ENCODE measurements around the gene RALGAPA2. TPM values are rescaled to one million over a fixed set of nuclear protein-coding genes. Genes with fewer than 3 reads are reported as not detected.

The RALGAPA2 gene
- total RNA-seq, 1 experiment from 2014 or later: 9.8 TPM

- no peak for TF ChIP-seq CTCF (IDR thresholded peaks at IDR 0.05; ENCODE audit: unreplicated experiment)
- Mint-ChIP-seq H3K4me3 (ENCODE audit: unreplicated experiment) (no peak overlapping the region), H3K4me1 (ENCODE audit: insufficient read depth, unreplicated experiment) (no peaks in the 10 kb centered on the region), H3K27me3 (ENCODE audit: insufficient read depth, unreplicated experiment) (no peaks in the 10 kb centered on the region), H3K36me3 (ENCODE audit: insufficient read depth, unreplicated experiment) (peaks cover 11% of the 10 kb centered on the region), H3K27ac (ENCODE audit: low read depth, unreplicated experiment) (no peak overlapping the region), H3K9me3 (ENCODE audit: unreplicated experiment) (no peaks in the 10 kb centered on the region)
- ChIA-PET POLR2A (interaction anchor here (1.1 kb wide), 1 partner anchor 18 kb away, joined by 3 read pairs; no protein-coding TSS in a partner anchor), CTCF (no interaction called here)
- DNase-seq (ENCODE audit: unreplicated experiment): no peak
- no TSS peak for BruUV-seq (replicated peaks)
- intact Hi-C loops (cut with micrococcal nuclease): no loop called here
Observed at GRCh38 chr20:20414640-20415220, 297.7 kb downstream of the RALGAPA2 start.

- no peaks in the 10 kb centered on the region for H3K4me1 Mint-ChIP-seq (ENCODE audit: insufficient read depth, unreplicated experiment)
- H3K36me3 Mint-ChIP-seq (ENCODE audit: insufficient read depth, unreplicated experiment): peaks cover 11% of the 10 kb centered on the region
- no peak for DNase-seq (ENCODE audit: unreplicated experiment)
- TF ChIP-seq CTCF (IDR thresholded peaks at IDR 0.05; ENCODE audit: unreplicated experiment): no peak
- no TSS peak for BruUV-seq (replicated peaks)
- H3K27me3 Mint-ChIP-seq (ENCODE audit: insufficient read depth, unreplicated experiment): no peaks in the 10 kb centered on the region
- no peak overlapping the region for H3K27ac Mint-ChIP-seq (ENCODE audit: low read depth, unreplicated experiment)
- intact Hi-C loops (cut with micrococcal nuclease): no loop called here
- CTCF ChIA-PET: interaction anchor here (0.6 kb wide), 1 partner anchor 347 kb away, joined by 3 read pairs; no protein-coding TSS in a partner anchor
- POLR2A ChIA-PET: interaction anchor here (0.6 to 1.1 kb wide), 2 partner anchors 17 to 67 kb away, joined by 3 read pairs; no protein-coding TSS in a partner anchor
- H3K9me3 Mint-ChIP-seq (ENCODE audit: unreplicated experiment): no peaks in the 10 kb centered on the region
- no peak overlapping the region for H3K4me3 Mint-ChIP-seq (ENCODE audit: unreplicated experiment)
Observed at GRCh38 chr20:20413810-20414281, 298.6 kb downstream of the RALGAPA2 start.

GRCh38 chr20:20412750-20413149 lies 299.7 kb downstream of the RALGAPA2 start:
- H3K27ac Mint-ChIP-seq (ENCODE audit: low read depth, unreplicated experiment): no peak overlapping the region
- CTCF ChIA-PET: no interaction called here
- DNase-seq (ENCODE audit: unreplicated experiment): no peak
- POLR2A ChIA-PET: no interaction called here
- peaks cover 6% of the 10 kb centered on the region for H3K36me3 Mint-ChIP-seq (ENCODE audit: insufficient read depth, unreplicated experiment)
- H3K4me1 Mint-ChIP-seq (ENCODE audit: insufficient read depth, unreplicated experiment): no peaks in the 10 kb centered on the region
- BruUV-seq (replicated peaks): no TSS peak
- no peak overlapping the region for H3K4me3 Mint-ChIP-seq (ENCODE audit: unreplicated experiment)
- TF ChIP-seq CTCF (IDR thresholded peaks at IDR 0.05; ENCODE audit: unreplicated experiment): no peak
- H3K27me3 Mint-ChIP-seq (ENCODE audit: insufficient read depth, unreplicated experiment): no peaks in the 10 kb centered on the region
- intact Hi-C loops (cut with micrococcal nuclease): no loop called here
- H3K9me3 Mint-ChIP-seq (ENCODE audit: unreplicated experiment): no peaks in the 10 kb centered on the region

- Mint-ChIP-seq H3K27ac (ENCODE audit: low read depth, unreplicated experiment) (no peak overlapping the region), H3K4me1 (ENCODE audit: insufficient read depth, unreplicated experiment) (no peaks in the 10 kb centered on the region), H3K9me3 (ENCODE audit: unreplicated experiment) (no peaks in the 10 kb centered on the region), H3K4me3 (ENCODE audit: unreplicated experiment) (no peak overlapping the region), H3K27me3 (ENCODE audit: insufficient read depth, unreplicated experiment) (no peaks in the 10 kb centered on the region), H3K36me3 (ENCODE audit: insufficient read depth, unreplicated experiment) (peaks cover 1% of the 10 kb centered on the region)
- BruUV-seq (replicated peaks): no TSS peak
- ChIA-PET CTCF (interaction anchor here (0.6 to 1.4 kb wide), 3 partner anchors 16 to 328 kb away, joined by 3 to 4 read pairs (median 3); no protein-coding TSS in a partner anchor), POLR2A (interaction anchor here (1.4 kb wide), 1 partner anchor 8 kb away, joined by 4 read pairs; no protein-coding TSS in a partner anchor)
- DNase-seq (ENCODE audit: unreplicated experiment): no peak
- no peak for TF ChIP-seq CTCF (IDR thresholded peaks at IDR 0.05; ENCODE audit: unreplicated experiment)
- intact Hi-C loops (cut with micrococcal nuclease): no loop called here
Observed at GRCh38 chr20:20411836-20412235, 300.6 kb downstream of the RALGAPA2 start.

All from MCF 10A (cell line).